Esophagus muscularis mucosa (tissue), 4 donors: ENCODE results near the gene TRMT61A. TPM values are rescaled to one million over a fixed set of nuclear protein-coding genes. Genes with fewer than 3 reads are reported as not detected.

Experiments used
- DNase-seq: peaks from one replicate; pipeline ENCODE4 v3.0.0-alpha.2; 2017; ENCODE audit errors: extremely low spot score
- H3K27ac ChIP-seq, 4 donors: fragments of 200-600 bp; sonication (generic); replicated peaks in 1 of 4; 1 replicate in 3 of 4; 2 replicates in 1 of 4; pipeline ENCODE4 v1.5.1; 2016 to 2019; ENCODE audit warnings: mild to moderate bottlenecking in 1 of 4
- H3K27me3 ChIP-seq, 4 donors: fragments of 200-600 bp; sonication (generic); one replicate each; pipeline versions ENCODE4 v1.5.1 to v1.6.0; 2016 to 2019
- H3K36me3 ChIP-seq, 4 donors: fragments of 200-600 bp; sonication (generic); one replicate each; pipeline ENCODE4 v1.5.1; 2016 to 2019
- H3K4me1 ChIP-seq, 4 donors: fragments of 200-600 bp; sonication (generic); one replicate each; pipeline ENCODE4 v1.5.1; 2016 to 2019
- H3K4me3 ChIP-seq, 4 donors: fragments of 200-600 bp; sonication (generic); 1 replicate in 2 of 4; 2 replicates in 2 of 4; pipeline ENCODE4 v1.5.1; 2016 to 2019; ENCODE audit warnings: mild to moderate bottlenecking in 4 of 4, moderate library complexity in 1 of 4
- H3K9me3 ChIP-seq, 4 donors: fragments of 200-600 bp; sonication (generic); 1 replicate in 3 of 4; 2 replicates in 1 of 4; pipeline ENCODE4 v1.5.1; 2016 to 2019
- EP300 ChIP-seq: sonication (generic); formaldehyde crosslinking; IDR thresholded peaks from one replicate; pipeline ENCODE4 v1.6.1; 2017; ENCODE audit warnings: antibody characterized with exemption
- POLR2A ChIP-seq: fragments of 450-650 bp; IDR thresholded peaks from one replicate; pipeline ENCODE4 v1.6.1; 2017; ENCODE audit warnings: antibody characterized with exemption, moderate library complexity, mild to moderate bottlenecking, low read depth
- POLR2AphosphoS5 ChIP-seq, 2 donors: sonication (generic); formaldehyde crosslinking; IDR thresholded peaks; one replicate each; pipeline ENCODE4 v1.6.1; 2017; ENCODE audit warnings: antibody characterized with exemption in 2 of 2
- WGBS: methylation state at CpG from one replicate; pipeline ENCODE4 v1.1.5; 2018; 5-methylcytosine and 5-hydroxymethylcytosine counted together
- intact Hi-C: fragments of 100-400 bp; cut with DNase I; formaldehyde crosslinking; loops from one replicate; pipeline ENCODE4 v1.15.1; 2023
- total RNA-seq, 4 donors: library from RNA; depleted of rRNA; stranded (reverse); fragments of >200 nt; gene quantifications; one replicate each; pipeline versions ENCODE4 v1.1.0 to v1.2.1, GENCODE V29; 2016
- TF ChIP-seq, protein P1 (sequence below), 3 experiments: fragments of 200-600 bp in 2 of 3; fragments of 450-650 bp in 1 of 3; sonication (generic) in 2 of 3; IDR thresholded peaks; one replicate each; pipeline ENCODE4 v1.5.1; 2017 to 2019; ENCODE audit warnings: antibody characterized with exemption in 3 of 3, mild to moderate bottlenecking in 2 of 3, moderate library complexity in 1 of 3

TRMT61A gene
- total RNA-seq, 4 donors from 2014 or later = 28.7 to 50.0 (median 35.2) TPM

GRCh38 chr14:103518422-103519042 lies 10.5 kb upstream of the TRMT61A start:
- H3K4me1 ChIP-seq = peaks cover 48 to 67% (median 65%) of the 10 kb centered on the region in 4 donors
- TF ChIP-seq POLR2A (no peak), POLR2AphosphoS5 (IDR thresholded peaks at IDR 0.05) (peak; percentile 36 to 44), EP300 (no peak)
- TF ChIP-seq, protein P1, sequence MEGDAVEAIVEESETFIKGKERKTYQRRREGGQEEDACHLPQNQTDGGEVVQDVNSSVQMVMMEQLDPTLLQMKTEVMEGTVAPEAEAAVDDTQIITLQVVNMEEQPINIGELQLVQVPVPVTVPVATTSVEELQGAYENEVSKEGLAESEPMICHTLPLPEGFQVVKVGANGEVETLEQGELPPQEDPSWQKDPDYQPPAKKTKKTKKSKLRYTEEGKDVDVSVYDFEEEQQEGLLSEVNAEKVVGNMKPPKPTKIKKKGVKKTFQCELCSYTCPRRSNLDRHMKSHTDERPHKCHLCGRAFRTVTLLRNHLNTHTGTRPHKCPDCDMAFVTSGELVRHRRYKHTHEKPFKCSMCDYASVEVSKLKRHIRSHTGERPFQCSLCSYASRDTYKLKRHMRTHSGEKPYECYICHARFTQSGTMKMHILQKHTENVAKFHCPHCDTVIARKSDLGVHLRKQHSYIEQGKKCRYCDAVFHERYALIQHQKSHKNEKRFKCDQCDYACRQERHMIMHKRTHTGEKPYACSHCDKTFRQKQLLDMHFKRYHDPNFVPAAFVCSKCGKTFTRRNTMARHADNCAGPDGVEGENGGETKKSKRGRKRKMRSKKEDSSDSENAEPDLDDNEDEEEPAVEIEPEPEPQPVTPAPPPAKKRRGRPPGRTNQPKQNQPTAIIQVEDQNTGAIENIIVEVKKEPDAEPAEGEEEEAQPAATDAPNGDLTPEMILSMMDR (IDR thresholded peaks at IDR 0.05) = peak; percentile 93 to 96 (median 95)
- DNase-seq = no peak
- WGBS = 38% methylated on average over 7 of the region's 9 CpGs
- no peaks in the 10 kb centered on the region for H3K9me3 ChIP-seq
- intact Hi-C loops = loop anchor here (1.0 kb wide), 1 partner anchor 28 kb away; no protein-coding TSS in a partner anchor
- H3K27ac ChIP-seq = peak overlapping the region; percentile 96 to 98 (median 97)
- H3K4me3 ChIP-seq = no peak overlapping the region
- H3K36me3 ChIP-seq = peaks cover 3 to 19% (median 12%) of the 10 kb centered on the region in 4 donors
- peaks cover 0 to 9% (median 4%) of the 10 kb centered on the region in 4 donors for H3K27me3 ChIP-seq

DNA sequence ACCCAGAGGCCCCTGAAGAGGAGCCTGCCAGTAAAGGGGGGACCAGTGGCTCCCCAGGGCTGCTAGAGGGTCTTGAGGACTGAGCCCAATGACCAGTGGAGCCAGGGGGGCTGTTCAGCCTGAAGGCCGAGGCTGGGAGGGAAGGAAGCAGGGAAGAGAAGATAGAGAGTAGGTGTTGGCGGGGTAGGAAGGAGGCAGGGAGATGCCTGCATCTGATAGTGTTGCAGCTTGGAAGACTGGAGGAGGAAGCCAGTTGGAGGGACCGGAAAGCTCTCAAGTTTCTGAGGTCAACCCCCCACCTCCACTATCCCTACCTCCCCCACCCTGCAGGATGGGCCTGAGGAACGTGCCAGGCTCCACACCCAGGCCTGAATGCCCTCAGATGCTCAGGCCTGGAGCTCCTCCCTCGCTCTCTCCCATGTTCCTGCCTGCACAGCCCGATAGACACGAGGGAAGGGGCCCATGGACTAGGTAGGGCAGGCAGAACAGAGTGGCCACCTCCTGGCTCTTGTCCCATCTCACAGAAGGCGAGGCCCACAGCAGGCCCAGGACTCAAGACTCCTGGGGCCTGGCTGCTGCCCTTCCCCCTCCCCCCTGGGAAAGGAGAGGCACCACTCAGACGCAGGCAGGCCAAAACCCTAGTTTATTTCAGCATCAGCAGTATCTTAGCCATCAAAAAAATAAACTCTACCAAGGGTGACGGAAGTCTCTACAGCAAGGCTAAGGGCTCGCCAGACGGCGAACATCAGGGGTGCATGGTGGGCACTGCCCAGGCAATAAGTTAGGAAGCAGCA lies 9.8 kb upstream of the TRMT61A start:
- no peak for TF ChIP-seq POLR2A
- TF ChIP-seq POLR2AphosphoS5 (IDR thresholded peaks at IDR 0.05) = no peak
- WGBS = 55% methylated on average over 9 of the region's 13 CpGs
- DNase-seq = no peak

GRCh38 chr14:103519837-103520212 lies 9.2 kb upstream of the TRMT61A start:
- Histone ChIP-seq H3K36me3 (peaks cover 3 to 19% (median 12%) of the 10 kb centered on the region in 4 donors), H3K27ac (peak overlapping the region; percentile 96 to 98 (median 97)), H3K27me3 (peaks cover 0 to 9% (median 4%) of the 10 kb centered on the region in 4 donors), H3K4me1 (peaks cover 47 to 73% (median 64%) of the 10 kb centered on the region in 4 donors), H3K4me3 (peak overlapping the region; percentile 80 to 91 (median 85)), H3K9me3 (no peaks in the 10 kb centered on the region)
- TF ChIP-seq, protein P1 (IDR thresholded peaks at IDR 0.05) = no peak
- TF ChIP-seq EP300 (no peak), POLR2A (no peak), POLR2AphosphoS5 (IDR thresholded peaks at IDR 0.05) (no peak)
- intact Hi-C loops = no loop called here
- no peak for DNase-seq
- WGBS = 36% methylated on average over 22 of the region's 22 CpGs

More for the DNA sequence above, 9.8 kb upstream of the TRMT61A start:
- peak overlapping the region in 2 of 4 donors; percentile 88 to 91 for H3K4me3 ChIP-seq
- H3K27me3 ChIP-seq = peaks cover 0 to 9% (median 4%) of the 10 kb centered on the region in 4 donors
- H3K9me3 ChIP-seq = no peaks in the 10 kb centered on the region
- peaks cover 3 to 19% (median 12%) of the 10 kb centered on the region in 4 donors for H3K36me3 ChIP-seq
- peaks cover 47 to 67% (median 62%) of the 10 kb centered on the region in 4 donors for H3K4me1 ChIP-seq
- intact Hi-C loops = no loop called here
- H3K27ac ChIP-seq = peak overlapping the region; percentile 96 to 98 (median 97)

GRCh38 chr14:103520269-103520656 lies 8.7 kb upstream of the TRMT61A start:
- Histone ChIP-seq H3K27ac (peak overlapping the region; percentile 96 to 98 (median 97)), H3K36me3 (peaks cover 3 to 19% (median 12%) of the 10 kb centered on the region in 4 donors), H3K27me3 (peaks cover 0 to 9% (median 4%) of the 10 kb centered on the region in 4 donors), H3K9me3 (no peaks in the 10 kb centered on the region), H3K4me1 (peaks cover 47 to 75% (median 64%) of the 10 kb centered on the region in 4 donors), H3K4me3 (peak overlapping the region; percentile 80 to 91 (median 85))
- intact Hi-C loops = no loop called here
- TF ChIP-seq POLR2AphosphoS5 (IDR thresholded peaks at IDR 0.05) (no peak), EP300 (no peak), POLR2A (no peak)
- TF ChIP-seq, protein P1 (IDR thresholded peaks at IDR 0.05) = no peak
- DNase-seq = no peak
- WGBS = 49% methylated on average over 2 of the region's 10 CpGs
